Measurements from ENCODE around the gene ADAMTS20.
"Not testable (repeated sequence)": the region's sequence is repeated elsewhere in the genome, so short reads cannot be mapped to it uniquely, and the experiment has no call there.

ADAMTS20 gene, protein sequence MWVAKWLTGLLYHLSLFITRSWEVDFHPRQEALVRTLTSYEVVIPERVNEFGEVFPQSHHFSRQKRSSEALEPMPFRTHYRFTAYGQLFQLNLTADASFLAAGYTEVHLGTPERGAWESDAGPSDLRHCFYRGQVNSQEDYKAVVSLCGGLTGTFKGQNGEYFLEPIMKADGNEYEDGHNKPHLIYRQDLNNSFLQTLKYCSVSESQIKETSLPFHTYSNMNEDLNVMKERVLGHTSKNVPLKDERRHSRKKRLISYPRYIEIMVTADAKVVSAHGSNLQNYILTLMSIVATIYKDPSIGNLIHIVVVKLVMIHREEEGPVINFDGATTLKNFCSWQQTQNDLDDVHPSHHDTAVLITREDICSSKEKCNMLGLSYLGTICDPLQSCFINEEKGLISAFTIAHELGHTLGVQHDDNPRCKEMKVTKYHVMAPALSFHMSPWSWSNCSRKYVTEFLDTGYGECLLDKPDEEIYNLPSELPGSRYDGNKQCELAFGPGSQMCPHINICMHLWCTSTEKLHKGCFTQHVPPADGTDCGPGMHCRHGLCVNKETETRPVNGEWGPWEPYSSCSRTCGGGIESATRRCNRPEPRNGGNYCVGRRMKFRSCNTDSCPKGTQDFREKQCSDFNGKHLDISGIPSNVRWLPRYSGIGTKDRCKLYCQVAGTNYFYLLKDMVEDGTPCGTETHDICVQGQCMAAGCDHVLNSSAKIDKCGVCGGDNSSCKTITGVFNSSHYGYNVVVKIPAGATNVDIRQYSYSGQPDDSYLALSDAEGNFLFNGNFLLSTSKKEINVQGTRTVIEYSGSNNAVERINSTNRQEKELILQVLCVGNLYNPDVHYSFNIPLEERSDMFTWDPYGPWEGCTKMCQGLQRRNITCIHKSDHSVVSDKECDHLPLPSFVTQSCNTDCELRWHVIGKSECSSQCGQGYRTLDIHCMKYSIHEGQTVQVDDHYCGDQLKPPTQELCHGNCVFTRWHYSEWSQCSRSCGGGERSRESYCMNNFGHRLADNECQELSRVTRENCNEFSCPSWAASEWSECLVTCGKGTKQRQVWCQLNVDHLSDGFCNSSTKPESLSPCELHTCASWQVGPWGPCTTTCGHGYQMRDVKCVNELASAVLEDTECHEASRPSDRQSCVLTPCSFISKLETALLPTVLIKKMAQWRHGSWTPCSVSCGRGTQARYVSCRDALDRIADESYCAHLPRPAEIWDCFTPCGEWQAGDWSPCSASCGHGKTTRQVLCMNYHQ (N-terminal part only)

DNA sequence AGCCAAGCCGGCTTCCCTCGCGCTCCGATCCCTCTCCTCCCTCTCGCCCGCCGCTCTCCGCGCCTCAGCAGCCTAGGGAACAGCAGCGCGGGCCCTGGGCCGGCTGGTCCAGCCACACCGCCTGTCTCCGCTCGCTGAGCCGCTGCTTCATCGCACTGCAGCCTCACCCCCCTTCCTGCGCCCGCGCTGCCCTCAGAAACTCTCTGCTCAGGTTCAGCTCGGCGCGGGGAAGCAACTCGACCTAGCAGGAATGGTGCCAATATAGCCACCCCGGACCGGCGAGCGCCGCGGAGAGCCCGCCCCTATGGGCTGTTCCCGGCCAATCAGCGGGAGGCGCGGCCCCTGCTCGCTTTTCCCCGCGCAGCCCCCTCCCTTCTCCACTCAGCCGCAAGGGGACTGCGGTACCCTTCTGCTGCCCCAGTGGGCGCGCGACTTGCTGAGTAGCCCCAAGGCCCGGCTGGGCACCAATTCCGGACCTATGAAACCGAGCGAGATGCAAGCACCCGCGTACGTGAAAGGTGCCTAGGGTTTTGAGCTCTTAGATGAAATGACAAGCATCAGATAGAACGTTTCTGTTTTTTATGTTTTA lies at the start of gene ADAMTS20:
ADAMTS20 (minus strand) TSS at position 233 of the 589 bp plus-strand sequence. CDS start 282 bp downstream, outside the sequence.
- no peak for DNase-seq (ENCODE audit: low spot score)

DNA sequence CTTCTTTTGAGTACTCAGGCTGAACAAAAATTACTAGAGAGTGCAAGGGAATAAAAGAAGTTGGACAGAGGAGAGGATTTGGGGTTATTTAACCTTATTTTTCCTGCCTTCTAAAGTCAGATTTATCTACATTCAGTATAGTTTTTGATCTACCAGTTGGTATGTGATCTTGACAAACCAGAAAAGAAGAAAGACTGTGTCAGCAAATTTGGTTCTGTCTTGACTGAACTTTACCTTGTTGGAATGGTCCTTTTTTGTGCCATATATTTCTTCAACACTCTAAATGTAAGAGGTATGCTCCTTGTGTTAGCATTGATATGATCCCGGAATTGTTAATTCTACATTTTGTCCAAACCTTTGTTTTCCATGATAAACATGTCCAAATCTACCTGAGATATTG lies 47.7 kb upstream of the ADAMTS20 start:
- DNase-seq (ENCODE audit: low spot score): no peak

- DNase-seq (ENCODE audit: low spot score): no peak
These were observed 47.1 kb upstream of the ADAMTS20 start for GRCh38 chr12:43599066-43599465.

DNA sequence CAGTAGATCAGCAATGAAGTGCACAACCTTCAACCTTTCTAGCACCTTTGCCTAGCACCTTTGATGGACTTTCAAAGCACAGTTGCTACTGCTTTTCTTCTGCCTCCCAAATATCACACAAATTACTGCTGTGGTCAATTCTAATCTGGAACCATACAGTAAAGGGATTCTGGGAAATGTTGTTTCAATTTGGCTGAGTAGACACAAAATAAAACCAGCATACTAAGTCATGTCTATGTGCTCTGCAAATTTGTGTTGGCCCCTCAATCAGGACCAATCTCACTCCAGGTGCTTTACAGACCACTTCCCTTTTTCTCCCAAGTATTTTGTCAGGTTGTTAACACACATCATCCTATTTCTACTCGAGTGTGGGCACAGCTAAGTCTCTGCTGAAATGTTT lies 38.3 kb upstream of the ADAMTS20 start:
- no peak for DNase-seq (ENCODE audit: low spot score)

- DNase-seq (ENCODE audit: low spot score): no peak
These were observed 34.7 kb upstream of the ADAMTS20 start for GRCh38 chr12:43586646-43587245.

GRCh38 chr12:43585676-43586075 lies 33.7 kb upstream of the ADAMTS20 start:
- no peak for DNase-seq (ENCODE audit: low spot score)

GRCh38 chr12:43580601-43581000 lies 28.6 kb upstream of the ADAMTS20 start:
- DNase-seq (ENCODE audit: low spot score): no peak

GRCh38 chr12:43579206-43579605 lies 27.2 kb upstream of the ADAMTS20 start:
- no peak for DNase-seq (ENCODE audit: low spot score)

DNA sequence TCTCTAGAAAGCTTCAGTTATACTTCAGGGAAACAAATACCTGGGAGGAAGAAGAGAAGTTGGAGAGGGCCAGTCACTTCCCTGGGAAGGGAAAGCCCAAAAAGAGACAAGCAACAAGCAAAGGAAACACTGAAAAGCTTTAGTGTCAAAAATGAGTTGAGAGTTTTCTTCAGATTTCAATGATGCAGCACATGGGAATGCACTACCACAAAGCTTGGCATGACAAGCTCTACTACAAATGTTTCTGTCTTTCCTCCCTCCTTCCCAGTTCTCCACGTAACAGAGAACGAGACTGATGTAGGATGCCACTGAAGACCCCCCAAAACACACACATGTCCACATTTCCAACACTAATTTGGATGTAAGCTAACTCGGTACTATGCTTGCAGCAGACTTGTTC lies 26.8 kb upstream of the ADAMTS20 start:
- DNase-seq (ENCODE audit: low spot score): no peak

DNA sequence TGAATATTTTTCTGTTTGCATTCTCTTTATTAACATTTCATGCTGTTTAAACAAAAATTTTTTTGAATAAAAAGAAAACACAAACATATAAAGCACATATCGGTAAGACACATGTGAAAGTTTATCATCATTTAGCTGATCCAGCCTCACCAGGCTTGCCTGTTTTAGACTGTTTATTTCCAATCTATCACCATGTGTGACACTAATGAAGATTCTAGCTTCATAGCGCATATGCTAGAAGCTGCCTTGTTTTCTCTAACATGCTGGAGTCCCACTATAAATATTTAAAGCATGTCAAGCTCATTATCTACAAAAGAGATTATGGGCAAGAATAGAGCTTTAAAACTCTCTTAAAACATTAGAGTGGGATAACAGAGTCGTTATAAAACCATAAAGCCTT lies 25.4 kb upstream of the ADAMTS20 start:
- no peak for DNase-seq (ENCODE audit: low spot score)

- DNase-seq (ENCODE audit: low spot score): no peak
These were observed 24.2 kb upstream of the ADAMTS20 start for GRCh38 chr12:43576162-43576561.

- no peak for DNase-seq (ENCODE audit: low spot score)
These were observed 19.9 kb upstream of the ADAMTS20 start for GRCh38 chr12:43571885-43572284.

- DNase-seq (ENCODE audit: low spot score): no peak
These were observed 4.1 kb upstream of the ADAMTS20 start for GRCh38 chr12:43556057-43556456.

- no peak for DNase-seq (ENCODE audit: low spot score)
These were observed 578 bp downstream of the ADAMTS20 start for GRCh38 chr12:43551279-43551970.

- DNase-seq (ENCODE audit: low spot score): no peak
These were observed 1.2 kb downstream of the ADAMTS20 start for GRCh38 chr12:43550831-43551271.

GRCh38 chr12:43544703-43545102 lies 7.3 kb downstream of the ADAMTS20 start:
- DNase-seq (ENCODE audit: low spot score): no peak

DNA sequence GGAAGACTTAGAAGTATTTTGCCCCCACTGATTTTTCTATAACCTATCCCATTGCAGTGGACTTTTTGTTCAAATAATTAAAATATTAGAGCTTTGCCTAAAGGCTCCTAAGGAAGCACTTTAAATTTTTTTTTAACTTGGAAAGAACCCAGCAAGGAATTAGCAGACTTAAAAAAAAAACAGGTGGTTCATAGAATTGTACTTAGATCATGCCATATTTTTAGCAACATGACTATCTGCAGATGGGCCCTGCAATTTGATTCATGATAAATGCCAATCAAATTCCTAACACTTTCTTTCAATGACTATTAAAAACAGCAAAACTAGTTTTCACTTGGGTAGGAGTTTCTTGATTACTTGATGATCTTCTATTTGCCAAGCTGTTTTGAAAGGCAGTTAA lies 11.5 kb downstream of the ADAMTS20 start:
- DNase-seq (ENCODE audit: low spot score): no peak

DNA sequence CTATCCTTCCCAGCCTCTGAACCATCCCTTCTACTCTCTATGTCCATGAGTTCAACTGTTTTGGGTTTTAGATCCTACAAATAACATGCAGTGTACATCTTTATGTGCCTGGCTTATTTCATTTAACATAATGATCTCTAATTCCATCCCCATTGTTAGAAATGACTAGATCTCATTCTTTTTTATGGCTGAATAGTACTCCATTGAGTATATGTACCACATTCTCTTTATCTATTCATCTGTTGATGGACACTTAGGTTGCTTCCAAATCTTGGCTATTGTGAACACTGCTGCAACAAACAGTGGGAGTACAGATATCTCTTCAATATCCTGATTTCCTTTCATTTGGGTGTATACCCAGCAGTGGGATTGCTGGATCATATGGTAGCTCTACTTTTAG lies 14.3 kb downstream of the ADAMTS20 start:
- DNase-seq (ENCODE audit: low spot score): not testable (repeated sequence)

GRCh38 chr12:43516045-43516444 lies 36.0 kb downstream of the ADAMTS20 start:
- no peak for DNase-seq (ENCODE audit: low spot score)

DNA sequence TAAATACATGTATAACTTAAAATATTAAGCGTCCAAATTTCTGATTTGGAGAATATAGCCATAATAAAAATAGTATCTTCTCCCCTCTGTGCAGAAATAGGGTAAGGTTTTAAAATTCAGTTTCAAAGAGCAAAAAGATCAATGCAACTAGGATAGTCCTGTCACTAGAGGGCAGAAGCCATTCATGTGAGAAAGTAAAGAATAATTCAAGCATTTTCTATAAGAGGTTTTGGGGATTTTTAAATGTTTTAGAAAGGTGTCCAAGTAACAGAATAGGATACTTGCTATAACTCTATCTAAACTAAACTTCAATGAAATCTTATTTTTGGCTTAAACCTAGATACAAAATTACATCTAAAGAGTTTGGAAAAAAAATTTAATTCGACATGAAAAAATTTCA lies 50.3 kb downstream of the ADAMTS20 start:
- DNase-seq (ENCODE audit: low spot score): peak; percentile 36

Data from pons (tissue), 1 donor.